PC-3 (cell line): Measurements from ENCODE around the gene FAM83G. TPM values are rescaled to one million over a fixed set of nuclear protein-coding genes. Genes with fewer than 3 reads are reported as not detected.
A peak's percentile ranks its signal among the peaks of the same experiment; 100 is the strongest.
"Not testable (repeated sequence)": the region's sequence is repeated elsewhere in the genome, so short reads cannot be mapped to it uniquely, and the experiment has no call there.

Source experiments
- ATAC-seq: fragments of 200-7000 bp; cut with Tn5 transposase; 2 replicates; pipeline ENCODE4 v1.9.1; 2020; ENCODE audit warnings: mild to moderate bottlenecking, moderate library complexity
- BruUV-seq: library from RNA; stranded (reverse); fragments of 400-500 nt; replicated peaks from 2 replicates; lab custom pipeline; 2021; lab: Mats Ljungman, UMichigan
- CTCF ChIA-PET: fragments of 300-600 bp; sonication (Branson Sonifier 250); formaldehyde crosslinking; loops from one replicate; lab custom pipeline; 2022; ENCODE audit warnings: antibody characterized with exemption; lab: Charles Lee
- POLR2A ChIA-PET: fragments of 300-600 bp; sonication (Branson Sonifier 250); formaldehyde crosslinking; loops from one replicate; lab custom pipeline; 2022; ENCODE audit warnings: antibody characterized with exemption; ENCODE audit not compliant: unreplicated experiment; lab: Charles Lee
- DNase-seq: peaks from one replicate; pipeline ENCODE4 v3.0.0-alpha.2; 2015
- H2AFZ ChIP-seq: fragments of 300-600 bp; sonication (generic); 2 replicates; pipeline ENCODE4 v1.6.0; 2016; ENCODE audit warnings: antibody characterized with exemption, low read length
- H3F3A ChIP-seq: fragments of 300-600 bp; sonication (generic); one replicate; pipeline ENCODE4 v1.6.0; 2017; ENCODE audit warnings: antibody characterized with exemption, low read length, control low read depth, mild to moderate bottlenecking; ENCODE audit not compliant: unreplicated experiment
- H3K27ac ChIP-seq: fragments of 300-600 bp; sonication (generic); 2 replicates; pipeline ENCODE4 v1.5.1; 2016; ENCODE audit warnings: mild to moderate bottlenecking, low read length
- H3K27me3 ChIP-seq: fragments of 300-600 bp; sonication (generic); 2 replicates; pipeline ENCODE4 v1.6.1; 2016; ENCODE audit warnings: low read length, mixed read lengths
- H3K36me3 ChIP-seq: fragments of 300-600 bp; sonication (generic); 2 replicates; pipeline ENCODE4 v1.6.1; 2016; ENCODE audit warnings: low read depth, mixed run types, low read length, mixed read lengths
- H3K4me1 ChIP-seq: fragments of 300-600 bp; sonication (generic); 2 replicates; pipeline ENCODE4 v1.5.1; 2016; ENCODE audit warnings: low read length; ENCODE audit not compliant: insufficient read depth
- H3K4me2 ChIP-seq: fragments of 300-600 bp; sonication (generic); 2 replicates; pipeline ENCODE4 v1.6.0; 2016; ENCODE audit warnings: low read length
- H3K4me3 ChIP-seq: fragments of 300-600 bp; sonication (generic); 2 replicates; pipeline ENCODE4 v1.5.1; 2016; ENCODE audit warnings: mild to moderate bottlenecking, low read length, mixed read lengths
- H3K79me2 ChIP-seq: fragments of 300-600 bp; sonication (generic); 2 replicates; pipeline ENCODE4 v1.6.1; 2017; ENCODE audit warnings: low read length, mixed read lengths
- H3K9ac ChIP-seq: fragments of 300-600 bp; sonication (generic); 2 replicates; pipeline ENCODE4 v1.6.0; 2016; ENCODE audit warnings: mild to moderate bottlenecking, low read length
- H3K9me2 ChIP-seq: fragments of 300-600 bp; sonication (generic); replicated peaks from 2 replicates; pipeline ENCODE4 v1.6.1; 2016; ENCODE audit warnings: mixed run types, low read length, mixed read lengths
- H3K9me3 ChIP-seq: fragments of 300-600 bp; sonication (generic); 2 replicates; pipeline ENCODE4 v1.6.1; 2016; ENCODE audit warnings: low read length, mixed read lengths
- H4K20me1 ChIP-seq: fragments of 300-600 bp; sonication (generic); 2 replicates; pipeline ENCODE4 v1.6.1; 2016; ENCODE audit warnings: low read length, mixed read lengths
- EZH2 ChIP-seq: fragments of 300-600 bp; sonication (generic); IDR thresholded peaks from one replicate; pipeline ENCODE4 v1.6.1; 2017; ENCODE audit warnings: antibody characterized with exemption, mild to moderate bottlenecking, low read length; ENCODE audit not compliant: unreplicated experiment
- EZH2phosphoT487 ChIP-seq: fragments of 300-600 bp; sonication (generic); IDR thresholded peaks from 2 replicates; pipeline ENCODE4 v1.6.1; 2018; ENCODE audit warnings: mild to moderate bottlenecking, antibody characterized with exemption, low read length, borderline replicate concordance
- intact Hi-C: fragments of 100-400 bp; cut with micrococcal nuclease; formaldehyde crosslinking; loops from 2 replicates; pipeline ENCODE4 v1.9.0; 2023
- total RNA-seq: library from RNA; depleted of rRNA; stranded (reverse); fragments of >200 nt; gene quantifications from 2 replicates; pipeline ENCODE4 v1.2.3, GENCODE V29; 2014
- TF ChIP-seq, protein P1 (sequence below): fragments of 300-600 bp; sonication (generic); conservative IDR thresholded peaks from 2 replicates; pipeline ENCODE4 v1.5.1; 2017; ENCODE audit warnings: antibody characterized with exemption, low read depth, mild to moderate bottlenecking, low read length

The FAM83G gene
- total RNA-seq, 1 experiment from 2014 or later, result 0.26 TPM

DNA sequence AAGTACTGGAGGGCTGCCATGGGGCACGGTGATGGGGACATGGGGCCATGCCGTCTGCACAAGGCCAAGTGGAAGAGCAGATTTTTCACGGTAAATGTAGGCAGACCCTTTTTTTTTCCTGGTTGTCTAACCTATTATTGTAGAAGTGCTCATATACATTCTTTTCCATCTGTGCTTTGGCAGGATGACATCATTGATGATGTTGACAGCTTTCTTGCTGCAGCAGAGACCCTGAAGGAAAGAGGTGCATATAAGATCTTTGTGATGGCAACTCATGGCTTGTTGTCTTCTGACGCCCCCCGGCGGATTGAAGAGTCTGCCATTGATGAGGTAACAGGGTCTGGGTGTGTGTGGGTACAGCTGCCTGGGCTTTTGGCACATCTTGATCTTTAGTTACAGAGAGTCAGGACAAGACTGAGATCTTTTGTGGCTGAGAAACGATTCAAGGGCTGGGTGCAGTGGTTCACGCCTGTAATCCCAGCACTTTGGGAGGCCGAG, 75.9 kb downstream of the FAM83G start:
- no peak overlapping the region for H3K9ac ChIP-seq
- H3K36me3 ChIP-seq, result peaks cover 31% of the 10 kb centered on the region
- POLR2A ChIA-PET, result no interaction called here
- H3K79me2 ChIP-seq, result no peaks in the 10 kb centered on the region
- no peaks in the 10 kb centered on the region for H4K20me1 ChIP-seq
- CTCF ChIA-PET, result no interaction called here
- H3K27ac ChIP-seq, result no peak overlapping the region
- ATAC-seq, result no peak
- no peak overlapping the region for H3K4me3 ChIP-seq
- no peaks in the 10 kb centered on the region for H3K9me3 ChIP-seq
- no peaks in the 10 kb centered on the region for H3K9me2 ChIP-seq
- DNase-seq, result no peak
- no peaks in the 10 kb centered on the region for H3K4me1 ChIP-seq
- H3F3A ChIP-seq, result no peaks in the 10 kb centered on the region
- intact Hi-C loops, result no loop called here
- TF ChIP-seq, protein P1, sequence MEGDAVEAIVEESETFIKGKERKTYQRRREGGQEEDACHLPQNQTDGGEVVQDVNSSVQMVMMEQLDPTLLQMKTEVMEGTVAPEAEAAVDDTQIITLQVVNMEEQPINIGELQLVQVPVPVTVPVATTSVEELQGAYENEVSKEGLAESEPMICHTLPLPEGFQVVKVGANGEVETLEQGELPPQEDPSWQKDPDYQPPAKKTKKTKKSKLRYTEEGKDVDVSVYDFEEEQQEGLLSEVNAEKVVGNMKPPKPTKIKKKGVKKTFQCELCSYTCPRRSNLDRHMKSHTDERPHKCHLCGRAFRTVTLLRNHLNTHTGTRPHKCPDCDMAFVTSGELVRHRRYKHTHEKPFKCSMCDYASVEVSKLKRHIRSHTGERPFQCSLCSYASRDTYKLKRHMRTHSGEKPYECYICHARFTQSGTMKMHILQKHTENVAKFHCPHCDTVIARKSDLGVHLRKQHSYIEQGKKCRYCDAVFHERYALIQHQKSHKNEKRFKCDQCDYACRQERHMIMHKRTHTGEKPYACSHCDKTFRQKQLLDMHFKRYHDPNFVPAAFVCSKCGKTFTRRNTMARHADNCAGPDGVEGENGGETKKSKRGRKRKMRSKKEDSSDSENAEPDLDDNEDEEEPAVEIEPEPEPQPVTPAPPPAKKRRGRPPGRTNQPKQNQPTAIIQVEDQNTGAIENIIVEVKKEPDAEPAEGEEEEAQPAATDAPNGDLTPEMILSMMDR, result no peak
- TF ChIP-seq EZH2phosphoT487 (no peak), EZH2 (no peak)
- no TSS peak for BruUV-seq
- H3K4me2 ChIP-seq, result no peak overlapping the region
- no peak overlapping the region for H2AFZ ChIP-seq
- H3K27me3 ChIP-seq, result no peaks in the 10 kb centered on the region

DNA sequence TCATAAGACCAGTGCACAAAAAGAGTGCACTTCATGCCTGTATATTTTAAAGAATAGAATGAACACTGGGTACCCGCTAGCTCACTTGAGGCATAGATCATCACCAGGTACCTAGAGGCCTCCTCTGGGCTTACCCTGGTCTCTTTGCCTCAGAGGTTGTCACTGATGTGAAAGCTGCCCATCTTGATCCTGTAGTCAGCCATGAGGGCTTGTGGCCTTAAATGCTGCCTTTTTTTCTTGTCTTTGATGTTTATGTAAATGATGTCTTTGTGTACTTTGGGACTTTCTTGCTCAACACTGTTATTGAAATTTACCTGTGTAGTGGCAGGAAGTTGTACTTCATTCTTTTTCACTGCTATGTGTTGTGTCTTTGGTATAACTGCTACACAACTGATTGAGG, 79.4 kb downstream of the FAM83G start:
- peaks cover 8% of the 10 kb centered on the region for H3F3A ChIP-seq
- intact Hi-C loops, result no loop called here
- H3K9me2 ChIP-seq, result no peaks in the 10 kb centered on the region
- H3K27ac ChIP-seq, result no peak overlapping the region
- no peak overlapping the region for H3K4me2 ChIP-seq
- H4K20me1 ChIP-seq, result no peaks in the 10 kb centered on the region
- TF ChIP-seq, protein P1, result no peak
- TF ChIP-seq EZH2phosphoT487 (no peak), EZH2 (no peak)
- no peak overlapping the region for H2AFZ ChIP-seq
- DNase-seq (no peak), ATAC-seq (no peak)
- H3K4me1 ChIP-seq, result peaks cover 24% of the 10 kb centered on the region
- H3K36me3 ChIP-seq, result peaks cover 25% of the 10 kb centered on the region
- H3K9me3 ChIP-seq, result no peaks in the 10 kb centered on the region
- H3K79me2 ChIP-seq, result peaks cover 6% of the 10 kb centered on the region
- ChIA-PET CTCF (no interaction called here), POLR2A (no interaction called here)
- no peaks in the 10 kb centered on the region for H3K27me3 ChIP-seq
- no peak overlapping the region for H3K4me3 ChIP-seq
- no peak overlapping the region for H3K9ac ChIP-seq
- no TSS peak for BruUV-seq

DNA sequence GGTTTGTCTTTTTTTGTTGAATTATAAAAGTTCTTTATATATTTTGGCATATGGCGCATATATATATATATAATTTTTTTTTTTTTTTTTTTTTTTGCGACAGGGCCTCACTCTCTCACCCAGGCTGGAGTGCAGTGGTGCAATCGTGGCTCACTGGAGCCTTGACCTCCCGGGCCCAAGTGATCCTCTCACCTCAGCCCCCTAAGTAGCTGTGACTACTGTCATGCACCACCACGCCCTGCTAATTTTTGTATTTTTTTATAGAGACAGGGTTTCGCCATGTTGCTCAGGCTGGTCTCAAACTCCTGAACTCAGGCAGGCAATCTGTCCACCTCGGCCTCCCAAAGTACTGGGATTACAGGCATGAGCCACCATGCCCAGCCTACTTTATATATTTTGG, 82.0 kb downstream of the FAM83G start:
- H3K4me3 ChIP-seq, ATAC-seq, CTCF ChIA-PET, H2AFZ ChIP-seq, intact Hi-C loops, H3K79me2 ChIP-seq, POLR2A ChIA-PET, H3K9me2 ChIP-seq, BruUV-seq, H3K9me3 ChIP-seq, H3K27me3 ChIP-seq, H4K20me1 ChIP-seq, DNase-seq, H3F3A ChIP-seq: not testable (repeated sequence)
- Histone ChIP-seq H3K4me1 (peaks cover 31% of the 10 kb centered on the region), H3K9ac (peak overlapping the region; percentile 55), H3K4me2 (peak overlapping the region; percentile 53; the same call in 1 of the 2 replicates), H3K36me3 (peaks cover 22% of the 10 kb centered on the region), H3K27ac (peak overlapping the region; percentile 98)
